ENCODE measurements around the gene OR8K3.

The OR8K3 gene

GRCh38 chr11:56314844-56315243, at the start of gene OR8K3:
TSS of gene OR8K3 (plus strand) at chr11:56315144. CDS start at chr11:56318307, 3,163 bp downstream.
- intact Hi-C loops (cut with DNase I; ENCODE audit: low total_unique reads): no loop called here
- Histone ChIP-seq H3K27me3 (no peaks in the 10 kb centered on the region), H3K4me3 (no peak within 1 kb of the TSS), H3K9me3 (no peaks in the 10 kb centered on the region), H3K27ac (no peak within 1 kb of the TSS), H3K4me1 (no peaks in the 10 kb centered on the region), H3K36me3 (no peaks in the 10 kb centered on the region)
- TF ChIP-seq CTCF (IDR thresholded peaks at IDR 0.05): no peak
- no peak for DNase-seq

GRCh38 chr11:56271092-56271491, 43.9 kb upstream of the OR8K3 start:
- H3K4me3 ChIP-seq: no peak overlapping the region
- H3K27ac ChIP-seq: no peak overlapping the region
- H3K27me3 ChIP-seq: no peaks in the 10 kb centered on the region
- TF ChIP-seq CTCF (IDR thresholded peaks at IDR 0.05): no peak
- no peaks in the 10 kb centered on the region for H3K4me1 ChIP-seq
- intact Hi-C loops (cut with DNase I; ENCODE audit: low total_unique reads): no loop called here
- H3K36me3 ChIP-seq: no peaks in the 10 kb centered on the region
- DNase-seq: no peak
- peaks cover 0 to 4% (median 4%) of the 10 kb centered on the region in 3 donors for H3K9me3 ChIP-seq

GRCh38 chr11:56273854-56274253, 41.1 kb upstream of the OR8K3 start, which contains the start of gene OR5T1:
TSS of gene OR5T1 (plus strand) at chr11:56274154. CDS start at chr11:56275639, 1,485 bp downstream.
- Histone ChIP-seq H3K27me3 (no peaks in the 10 kb centered on the region), H3K9me3 (peaks cover 0 to 3% (median 0%) of the 10 kb centered on the region in 3 donors), H3K4me3 (no peak within 1 kb of the TSS), H3K36me3 (no peaks in the 10 kb centered on the region), H3K27ac (no peak within 1 kb of the TSS), H3K4me1 (no peaks in the 10 kb centered on the region)
- DNase-seq: no peak
- no peak for TF ChIP-seq CTCF (IDR thresholded peaks at IDR 0.05)
- intact Hi-C loops (cut with DNase I; ENCODE audit: low total_unique reads): no loop called here

GRCh38 chr11:56292154-56292553, 22.8 kb upstream of the OR8K3 start, which contains the start of gene OR8H1:
TSS of gene OR8H1 (minus strand) at chr11:56292254. CDS start at chr11:56291062, 1,192 bp downstream.
- H3K27me3 ChIP-seq: no peaks in the 10 kb centered on the region
- TF ChIP-seq CTCF (IDR thresholded peaks at IDR 0.05): no peak
- no peaks in the 10 kb centered on the region for H3K4me1 ChIP-seq
- no peak within 1 kb of the TSS for H3K4me3 ChIP-seq
- H3K27ac ChIP-seq: no peak within 1 kb of the TSS
- no peak for DNase-seq
- H3K9me3 ChIP-seq: no peaks in the 10 kb centered on the region
- intact Hi-C loops (cut with DNase I; ENCODE audit: low total_unique reads): no loop called here
- no peaks in the 10 kb centered on the region for H3K36me3 ChIP-seq

- intact Hi-C loops (cut with DNase I; ENCODE audit: low total_unique reads): no loop called here
- DNase-seq: no peak
- no peak overlapping the region for H3K27ac ChIP-seq
- no peaks in the 10 kb centered on the region for H3K9me3 ChIP-seq
- no peak for TF ChIP-seq CTCF (IDR thresholded peaks at IDR 0.05)
- H3K4me1 ChIP-seq: no peaks in the 10 kb centered on the region
- H3K27me3 ChIP-seq: no peaks in the 10 kb centered on the region
- H3K36me3 ChIP-seq: no peaks in the 10 kb centered on the region
- no peak overlapping the region for H3K4me3 ChIP-seq
These were observed 18.0 kb upstream of the OR8K3 start for GRCh38 chr11:56296898-56297297.

GRCh38 chr11:56307836-56308235, 7.1 kb upstream of the OR8K3 start:
- no peaks in the 10 kb centered on the region for H3K4me1 ChIP-seq
- DNase-seq: no peak
- no peaks in the 10 kb centered on the region for H3K27me3 ChIP-seq
- intact Hi-C loops (cut with DNase I; ENCODE audit: low total_unique reads): no loop called here
- no peak for TF ChIP-seq CTCF (IDR thresholded peaks at IDR 0.05)
- H3K9me3 ChIP-seq: peaks cover 0 to 5% (median 0%) of the 10 kb centered on the region in 3 donors
- H3K4me3 ChIP-seq: no peak overlapping the region
- H3K36me3 ChIP-seq: no peaks in the 10 kb centered on the region
- no peak overlapping the region for H3K27ac ChIP-seq

All from tibial artery (tissue), 4 donors.